ENCODE results near the gene CRTC2.

Gene CRTC2

GRCh38 chr1:153932156-153933131 lies 26.0 kb downstream of the CRTC2 start:
- no peak for DNase-seq (ENCODE audit: low spot score)
- TF ChIP-seq, protein P1, sequence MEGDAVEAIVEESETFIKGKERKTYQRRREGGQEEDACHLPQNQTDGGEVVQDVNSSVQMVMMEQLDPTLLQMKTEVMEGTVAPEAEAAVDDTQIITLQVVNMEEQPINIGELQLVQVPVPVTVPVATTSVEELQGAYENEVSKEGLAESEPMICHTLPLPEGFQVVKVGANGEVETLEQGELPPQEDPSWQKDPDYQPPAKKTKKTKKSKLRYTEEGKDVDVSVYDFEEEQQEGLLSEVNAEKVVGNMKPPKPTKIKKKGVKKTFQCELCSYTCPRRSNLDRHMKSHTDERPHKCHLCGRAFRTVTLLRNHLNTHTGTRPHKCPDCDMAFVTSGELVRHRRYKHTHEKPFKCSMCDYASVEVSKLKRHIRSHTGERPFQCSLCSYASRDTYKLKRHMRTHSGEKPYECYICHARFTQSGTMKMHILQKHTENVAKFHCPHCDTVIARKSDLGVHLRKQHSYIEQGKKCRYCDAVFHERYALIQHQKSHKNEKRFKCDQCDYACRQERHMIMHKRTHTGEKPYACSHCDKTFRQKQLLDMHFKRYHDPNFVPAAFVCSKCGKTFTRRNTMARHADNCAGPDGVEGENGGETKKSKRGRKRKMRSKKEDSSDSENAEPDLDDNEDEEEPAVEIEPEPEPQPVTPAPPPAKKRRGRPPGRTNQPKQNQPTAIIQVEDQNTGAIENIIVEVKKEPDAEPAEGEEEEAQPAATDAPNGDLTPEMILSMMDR (IDR thresholded peaks at IDR 0.05; ENCODE audit: extremely low read depth, insufficient read depth, missing control alignments): no peak

GRCh38 chr1:153929981-153930948 lies 28.1 kb downstream of the CRTC2 start:
- no peak for DNase-seq (ENCODE audit: low spot score)
- TF ChIP-seq, protein P1 (IDR thresholded peaks at IDR 0.05; ENCODE audit: extremely low read depth, insufficient read depth, missing control alignments): no peak

More at GRCh38 chr1:153932156-153933131, 26.0 kb downstream of the CRTC2 start:
- in situ Hi-C loops (cut with MboI; ENCODE audit: low pct_unique_long_range_greater_than_20kb, low sequenced_read_pairs, unreplicated experiment): no loop called here

GRCh38 chr1:153929426-153929825 lies 29.0 kb downstream of the CRTC2 start:
- in situ Hi-C loops (cut with MboI; ENCODE audit: low pct_unique_long_range_greater_than_20kb, low sequenced_read_pairs, unreplicated experiment): no loop called here
- no peak for DNase-seq (ENCODE audit: low spot score)
- TF ChIP-seq, protein P1 (IDR thresholded peaks at IDR 0.05; ENCODE audit: extremely low read depth, insufficient read depth, missing control alignments): no peak

More at GRCh38 chr1:153929981-153930948, 28.1 kb downstream of the CRTC2 start:
- in situ Hi-C loops (cut with MboI; ENCODE audit: low pct_unique_long_range_greater_than_20kb, low sequenced_read_pairs, unreplicated experiment): no loop called here

DNA sequence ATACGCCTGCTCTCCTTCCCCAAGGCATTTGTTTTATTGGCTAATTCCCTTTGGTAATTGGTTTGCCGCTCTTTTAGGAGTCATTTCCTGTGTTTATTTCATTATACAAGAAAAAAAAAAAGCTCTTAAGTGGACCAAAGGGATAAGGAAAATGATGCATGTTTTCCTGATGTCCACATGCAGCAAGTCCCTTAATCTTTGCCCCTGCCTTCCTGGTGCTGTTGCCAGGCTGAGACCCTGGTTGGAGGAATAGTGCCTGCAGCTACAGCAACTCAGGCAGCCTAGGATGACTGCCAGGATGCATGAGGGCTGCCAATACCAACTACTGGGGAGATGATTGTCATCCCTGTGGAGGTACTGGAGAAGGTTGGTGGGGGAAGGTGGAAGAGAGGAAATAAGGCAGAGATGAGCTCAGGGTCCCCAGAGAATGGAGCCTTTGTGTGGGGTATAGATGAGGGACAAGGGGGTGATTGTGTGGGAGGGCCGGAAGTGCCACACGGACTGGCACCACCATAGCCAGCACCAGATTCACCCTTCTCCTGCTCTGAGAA lies 29.5 kb downstream of the CRTC2 start:
- TF ChIP-seq, protein P1 (IDR thresholded peaks at IDR 0.05; ENCODE audit: extremely low read depth, insufficient read depth, missing control alignments): no peak
- in situ Hi-C loops (cut with MboI; ENCODE audit: low pct_unique_long_range_greater_than_20kb, low sequenced_read_pairs, unreplicated experiment): no loop called here
- no peak for DNase-seq (ENCODE audit: low spot score)

DNA sequence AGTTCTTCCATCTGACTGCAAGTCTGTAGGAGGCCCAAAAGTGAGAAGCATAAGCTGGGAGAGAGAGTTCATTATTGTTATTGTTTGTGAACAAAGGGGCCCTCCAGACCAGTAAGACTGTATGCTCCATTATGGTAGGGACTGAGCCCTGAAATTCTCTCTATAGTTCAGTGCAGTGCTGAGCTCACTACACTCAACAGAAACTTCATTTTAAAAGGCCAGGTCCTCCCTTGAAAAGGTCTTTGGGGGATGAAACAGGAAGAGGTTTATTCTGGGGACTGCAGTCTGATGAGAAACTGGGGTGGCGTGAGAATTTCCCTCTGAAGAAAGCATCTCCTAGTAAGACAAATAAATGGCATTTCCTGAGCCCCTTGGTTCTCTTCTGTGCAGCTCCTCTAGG lies 30.2 kb downstream of the CRTC2 start:
- TF ChIP-seq, protein P1 (IDR thresholded peaks at IDR 0.05; ENCODE audit: extremely low read depth, insufficient read depth, missing control alignments): no peak
- in situ Hi-C loops (cut with MboI; ENCODE audit: low pct_unique_long_range_greater_than_20kb, low sequenced_read_pairs, unreplicated experiment): no loop called here
- DNase-seq (ENCODE audit: low spot score): peak; percentile 44

DNA sequence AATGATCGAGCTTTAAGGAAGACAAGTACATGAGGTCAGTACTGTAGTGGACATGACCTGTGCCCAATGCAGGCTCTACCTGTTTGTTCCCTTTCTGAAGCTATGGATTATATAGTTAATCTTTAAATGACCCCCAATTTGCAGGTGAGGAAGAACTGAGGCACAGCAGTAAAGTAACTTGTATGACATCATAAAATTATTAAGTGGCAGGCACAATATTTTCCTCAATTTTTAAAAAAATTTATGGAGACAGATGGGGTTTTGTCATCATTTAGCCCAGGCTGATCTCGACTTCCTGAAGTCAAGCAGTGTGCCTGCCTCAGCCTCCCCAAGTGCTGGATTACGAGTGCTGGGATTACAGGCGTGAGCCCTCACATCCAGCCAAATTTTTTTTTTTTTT lies 32.0 kb downstream of the CRTC2 start:
- DNase-seq (ENCODE audit: low spot score): no peak
- in situ Hi-C loops (cut with MboI; ENCODE audit: low pct_unique_long_range_greater_than_20kb, low sequenced_read_pairs, unreplicated experiment): no loop called here
- TF ChIP-seq, protein P1 (IDR thresholded peaks at IDR 0.05; ENCODE audit: extremely low read depth, insufficient read depth, missing control alignments): no peak

Data from GM13977 (cell line).